ENCODE measurements around the gene NT5M.

- TF ChIP-seq POLR2AphosphoS5 (IDR thresholded peaks at IDR 0.05) (no peak), CTCF (IDR thresholded peaks at IDR 0.05) (no peak), POLR2A (IDR thresholded peaks at IDR 0.05) (no peak)
Observed at GRCh38 chr17:17385491-17385890, 82.3 kb downstream of the NT5M start.

Data from transverse colon (tissue), 4 donors.